ENCODE results near the gene LTV1. TPM values are rescaled to one million over a fixed set of nuclear protein-coding genes. Genes with fewer than 3 reads are reported as not detected.
A peak's percentile ranks its signal among the peaks of the same experiment; 100 is the strongest.
"Not testable (repeated sequence)": the region's sequence is repeated elsewhere in the genome, so short reads cannot be mapped to it uniquely, and the experiment has no call there.

LTV1 gene
- total RNA-seq, 1 experiment from 2014 or later: 21.5 TPM

DNA sequence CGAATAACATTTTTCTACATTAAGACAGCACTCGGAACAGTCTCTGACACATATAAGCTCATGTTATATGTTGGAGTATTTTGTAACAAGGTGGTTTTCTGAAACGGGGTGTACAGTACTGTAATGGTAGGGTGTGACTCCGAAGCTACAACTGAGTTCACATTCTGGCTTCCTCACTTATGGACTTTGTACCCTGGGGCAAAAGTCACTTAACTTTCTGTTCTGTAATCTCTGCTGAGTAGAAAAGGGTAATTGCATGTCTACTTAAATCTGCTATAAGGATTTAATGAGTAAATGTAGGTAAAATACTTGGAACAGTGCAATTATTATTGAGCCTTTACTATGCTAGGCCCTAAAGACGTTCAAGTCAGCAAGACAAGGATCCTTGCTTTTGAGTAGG, 4.7 kb upstream of the LTV1 start:
- in situ Hi-C loops (cut with HindIII; ENCODE audit: low pct_unique_long_range_greater_than_20kb, low sequenced_read_pairs): no loop called here
- no peak for DNase-seq (ENCODE audit: low read depth)

DNA sequence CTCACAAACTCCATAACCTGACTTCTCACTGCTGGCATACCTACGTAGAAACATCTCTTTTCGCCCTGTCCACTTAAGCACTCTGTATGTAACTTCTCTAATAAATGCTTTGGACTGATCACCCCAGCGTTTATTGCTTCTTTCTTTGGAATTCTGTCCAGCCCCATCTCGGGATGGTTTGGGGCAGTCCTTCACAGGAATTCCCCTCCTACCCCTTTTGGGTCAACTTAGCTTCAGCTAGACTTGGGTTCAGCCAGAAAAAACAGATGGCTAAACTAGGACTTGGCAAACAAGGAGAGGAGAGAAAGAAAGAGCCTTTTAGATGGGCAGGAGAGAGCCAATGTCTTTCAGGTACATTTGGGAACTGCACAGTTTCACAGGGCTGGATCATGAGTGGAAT, 3.9 kb upstream of the LTV1 start:
- no peak for DNase-seq (ENCODE audit: low read depth)
- in situ Hi-C loops (cut with HindIII; ENCODE audit: low pct_unique_long_range_greater_than_20kb, low sequenced_read_pairs): no loop called here

DNA sequence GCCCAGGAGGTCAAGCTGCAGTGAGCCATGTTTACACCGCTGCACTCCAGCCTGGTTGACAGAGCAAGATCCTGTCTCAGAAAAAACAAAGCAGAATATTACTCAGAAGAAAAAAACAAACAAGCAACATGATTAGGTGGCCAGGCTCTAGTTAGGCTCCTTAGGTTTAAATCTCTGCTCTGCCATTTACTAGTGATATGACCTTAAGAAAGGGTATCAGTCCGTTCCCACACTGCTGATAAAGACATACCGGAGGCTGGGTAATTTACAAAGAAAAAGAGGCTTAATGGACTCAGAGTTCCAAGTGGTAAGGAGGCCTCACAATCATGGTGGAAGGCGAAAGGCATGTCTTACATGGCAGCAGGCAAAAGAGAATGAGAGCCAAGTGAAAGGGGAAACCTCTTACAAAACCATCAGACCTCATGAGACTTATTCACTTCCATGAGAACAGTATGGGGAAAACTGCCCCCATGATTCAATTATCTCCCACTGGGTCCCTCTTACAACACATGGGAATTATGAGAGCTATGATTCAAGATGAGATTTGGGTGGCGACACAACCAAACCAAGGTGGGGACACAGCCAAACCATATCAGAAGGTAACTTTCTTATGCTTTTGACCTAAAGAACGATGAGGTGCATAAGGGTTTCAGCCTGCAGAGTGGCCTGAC, 2.4 kb upstream of the LTV1 start:
- in situ Hi-C loops (cut with HindIII; ENCODE audit: low pct_unique_long_range_greater_than_20kb, low sequenced_read_pairs): no loop called here
- DNase-seq (ENCODE audit: low read depth): no peak

DNA sequence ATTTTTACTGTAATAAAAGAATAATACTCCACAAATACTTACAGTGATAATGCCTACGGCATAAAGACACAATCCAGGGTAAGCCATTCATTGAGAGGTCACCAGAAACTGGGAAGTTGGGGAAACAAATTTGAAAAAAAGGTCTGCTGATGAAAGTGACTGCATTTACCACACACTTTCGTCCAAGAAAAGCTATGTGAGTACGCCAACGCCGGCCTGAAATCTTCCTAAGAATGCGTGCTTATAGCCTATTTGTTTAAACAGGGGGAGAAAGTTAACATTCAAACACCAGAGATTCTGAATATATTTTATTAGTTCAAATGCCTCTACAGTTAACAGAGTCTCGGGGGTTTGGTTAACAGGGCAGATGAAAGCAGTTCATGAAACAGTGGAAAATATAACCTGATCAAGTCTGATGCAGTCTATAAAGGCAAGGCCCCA, 657 bp upstream of the LTV1 start:
- in situ Hi-C loops (cut with HindIII; ENCODE audit: low pct_unique_long_range_greater_than_20kb, low sequenced_read_pairs): no loop called here
- DNase-seq (ENCODE audit: low read depth): no peak

DNA sequence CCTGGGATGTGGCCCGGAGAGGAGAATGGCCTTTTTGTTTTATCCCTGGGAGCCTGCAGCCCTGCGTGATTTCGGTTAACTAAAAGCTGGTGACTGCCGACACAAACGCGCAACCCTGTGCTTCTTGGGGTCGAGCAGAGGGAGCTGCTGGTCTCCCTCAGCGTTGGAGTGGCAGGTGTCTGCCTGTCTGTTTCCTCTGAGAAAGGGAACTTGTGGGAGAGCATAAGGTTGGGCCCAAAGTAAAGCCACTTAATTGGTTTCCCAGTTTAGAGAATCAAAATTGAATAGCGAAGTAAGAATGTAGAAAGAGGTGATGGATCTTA, 500 bp downstream of the LTV1 start:
- in situ Hi-C loops (cut with HindIII; ENCODE audit: low pct_unique_long_range_greater_than_20kb, low sequenced_read_pairs): no loop called here
- DNase-seq (ENCODE audit: low read depth): no peak

DNA sequence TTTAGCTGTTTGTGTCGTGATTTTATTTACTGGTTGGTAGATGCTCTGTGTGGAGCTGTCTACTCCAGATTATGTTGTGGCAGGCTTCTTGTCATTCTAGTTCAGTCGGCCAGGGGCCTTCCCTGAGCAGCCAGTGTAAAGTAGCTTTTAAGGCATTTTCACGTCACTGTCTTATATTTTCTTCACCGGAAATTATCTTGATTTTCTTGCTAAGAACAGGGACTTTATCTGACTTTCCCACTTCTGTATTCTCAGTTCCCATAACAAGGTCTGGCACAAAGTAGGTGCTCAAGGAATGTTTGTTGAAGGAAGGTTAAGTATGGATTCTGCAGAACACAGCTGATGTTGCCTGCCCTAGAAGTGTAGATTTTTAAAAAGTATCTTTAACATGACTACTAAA, 868 bp downstream of the LTV1 start:
- peak; percentile 8 for DNase-seq (ENCODE audit: low read depth)
- in situ Hi-C loops (cut with HindIII; ENCODE audit: low pct_unique_long_range_greater_than_20kb, low sequenced_read_pairs): no loop called here

DNA sequence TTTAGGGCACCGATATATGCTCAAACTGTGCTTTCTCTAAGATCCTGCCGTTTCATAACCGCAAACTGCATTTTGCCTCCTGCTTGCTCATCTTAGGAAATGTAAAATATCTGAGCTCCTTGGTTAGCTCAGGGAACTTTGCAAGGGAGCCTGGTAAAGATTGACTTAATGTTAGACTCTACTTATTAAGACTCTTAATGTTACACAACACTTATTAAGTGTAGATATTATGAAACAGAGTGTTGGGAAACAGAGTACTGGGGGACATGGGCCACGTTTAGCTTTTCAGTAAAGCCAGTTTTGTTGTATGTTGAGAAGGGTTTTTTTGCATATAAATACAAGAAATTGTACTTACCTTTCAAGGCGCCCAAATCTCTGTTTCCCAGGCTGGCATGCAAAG, 1.9 kb downstream of the LTV1 start:
- in situ Hi-C loops (cut with HindIII; ENCODE audit: low pct_unique_long_range_greater_than_20kb, low sequenced_read_pairs): no loop called here
- no peak for DNase-seq (ENCODE audit: low read depth)

DNA sequence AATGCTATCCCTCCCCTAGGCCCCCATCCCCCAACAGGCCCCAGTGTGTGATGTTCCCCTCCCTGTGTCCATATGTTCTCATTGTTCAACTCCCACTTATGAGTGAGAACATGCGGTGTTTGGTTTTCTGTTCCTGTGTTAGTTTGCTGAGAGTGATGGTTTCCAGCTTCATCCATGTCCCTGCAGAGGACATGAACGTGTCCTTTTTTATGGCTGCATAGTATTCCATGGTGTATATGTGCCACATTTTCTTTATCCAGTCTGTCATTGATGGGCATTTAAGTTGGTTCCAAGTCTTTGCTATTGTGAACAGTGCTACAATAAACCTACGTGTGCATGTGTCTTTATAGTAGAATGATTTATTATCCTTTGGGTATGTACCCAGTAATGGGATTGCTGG, 8.6 kb downstream of the LTV1 start:
- DNase-seq (ENCODE audit: low read depth); in situ Hi-C loops (cut with HindIII; ENCODE audit: low pct_unique_long_range_greater_than_20kb, low sequenced_read_pairs): not testable (repeated sequence)

DNA sequence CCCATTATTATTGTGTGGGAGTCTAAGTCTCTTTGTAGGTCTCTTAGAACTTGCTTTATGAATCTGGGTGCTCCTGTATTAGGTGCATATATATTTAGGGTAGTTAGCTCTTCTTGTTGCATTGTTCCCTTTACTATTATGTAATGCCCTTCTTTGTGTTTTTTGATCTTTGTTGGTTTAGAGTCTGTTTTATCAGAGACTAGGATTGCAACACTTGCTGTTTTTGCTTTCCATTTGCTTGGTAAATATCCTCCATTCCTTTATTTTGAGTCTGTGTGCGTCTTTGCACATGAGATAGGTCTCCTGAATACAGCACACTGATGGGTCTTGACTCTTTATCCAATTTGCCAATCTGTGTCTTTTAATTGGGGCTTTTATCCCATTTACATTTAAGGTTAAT, 11.9 kb downstream of the LTV1 start:
- in situ Hi-C loops (cut with HindIII; ENCODE audit: low pct_unique_long_range_greater_than_20kb, low sequenced_read_pairs); DNase-seq (ENCODE audit: low read depth): not testable (repeated sequence)

DNA sequence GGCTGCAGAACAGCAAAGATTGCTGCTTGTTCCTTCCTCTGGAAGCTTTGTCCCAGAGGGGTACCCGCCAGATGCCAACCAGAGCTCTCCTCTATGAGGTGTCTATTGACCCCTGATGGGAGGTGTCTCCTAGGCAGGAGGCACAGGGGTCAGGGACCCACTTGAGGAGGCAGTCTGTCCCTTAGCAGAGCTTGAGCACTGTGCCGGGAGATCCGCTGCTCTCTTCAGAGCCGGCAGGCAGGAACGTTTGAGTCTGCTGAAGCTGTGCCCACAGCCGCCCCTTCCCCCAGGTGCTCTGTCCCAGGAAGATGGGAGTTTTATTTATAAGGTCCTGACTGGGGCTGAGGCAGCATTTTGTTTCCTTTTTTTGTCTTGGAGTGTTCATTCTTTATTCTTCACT, 13.6 kb downstream of the LTV1 start:
- DNase-seq (ENCODE audit: low read depth); in situ Hi-C loops (cut with HindIII; ENCODE audit: low pct_unique_long_range_greater_than_20kb, low sequenced_read_pairs): not testable (repeated sequence)

DNA sequence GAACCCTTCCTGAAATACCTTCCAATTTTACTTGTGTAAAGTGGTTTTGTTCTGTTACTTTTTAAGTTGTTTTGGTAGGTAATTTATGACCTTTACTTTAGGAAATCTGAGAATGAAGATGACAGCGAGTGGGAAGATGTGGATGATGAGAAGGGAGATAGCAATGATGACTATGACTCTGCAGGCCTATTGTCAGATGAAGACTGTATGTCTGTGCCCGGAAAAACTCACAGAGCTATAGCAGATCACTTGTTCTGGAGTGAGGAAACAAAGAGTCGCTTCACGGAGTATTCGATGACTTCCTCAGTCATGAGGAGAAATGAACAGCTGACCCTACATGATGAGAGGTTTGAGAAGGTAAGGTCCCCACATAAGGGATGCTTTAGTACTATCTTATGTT, 14.5 kb downstream of the LTV1 start:
- no peak for DNase-seq (ENCODE audit: low read depth)
- in situ Hi-C loops (cut with HindIII; ENCODE audit: low pct_unique_long_range_greater_than_20kb, low sequenced_read_pairs): no loop called here

DNA sequence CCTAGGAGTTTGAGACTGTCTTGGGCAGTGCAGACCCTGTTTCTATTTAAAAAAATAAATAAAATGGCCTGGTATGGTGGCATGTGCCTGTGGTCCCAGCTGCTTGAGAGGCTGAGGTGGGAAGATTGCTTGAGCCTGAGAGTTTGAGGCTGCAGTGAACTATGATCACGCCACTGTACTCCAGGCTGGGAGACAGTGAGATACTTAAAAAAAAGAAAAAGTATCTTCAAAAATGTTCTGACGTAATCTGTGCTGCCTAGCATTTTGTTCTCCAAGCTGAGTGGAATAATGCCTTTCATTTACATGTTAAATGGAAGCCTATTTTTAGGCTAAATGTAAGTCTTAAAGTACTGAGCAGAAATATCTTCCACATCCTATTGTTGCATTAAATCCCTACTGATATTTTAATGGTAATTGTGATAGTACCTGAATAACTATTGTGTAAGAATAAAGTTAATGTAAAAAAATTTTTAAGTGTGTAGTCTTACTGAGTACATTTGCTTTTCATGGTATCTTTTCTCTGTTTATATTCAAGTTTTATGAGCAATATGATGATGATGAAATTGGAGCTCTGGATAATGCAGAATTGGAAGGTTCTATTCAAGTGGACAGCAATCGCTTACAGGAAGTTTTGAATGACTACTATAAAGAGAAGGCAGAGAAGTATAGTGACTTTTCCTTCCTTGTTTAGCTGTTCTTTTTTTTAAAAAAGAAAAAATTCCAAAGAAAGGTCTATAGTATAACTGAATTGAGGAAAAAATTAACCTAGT, 16.9 kb downstream of the LTV1 start:
- DNase-seq (ENCODE audit: low read depth): no peak
- in situ Hi-C loops (cut with HindIII; ENCODE audit: low pct_unique_long_range_greater_than_20kb, low sequenced_read_pairs): no loop called here

DNA sequence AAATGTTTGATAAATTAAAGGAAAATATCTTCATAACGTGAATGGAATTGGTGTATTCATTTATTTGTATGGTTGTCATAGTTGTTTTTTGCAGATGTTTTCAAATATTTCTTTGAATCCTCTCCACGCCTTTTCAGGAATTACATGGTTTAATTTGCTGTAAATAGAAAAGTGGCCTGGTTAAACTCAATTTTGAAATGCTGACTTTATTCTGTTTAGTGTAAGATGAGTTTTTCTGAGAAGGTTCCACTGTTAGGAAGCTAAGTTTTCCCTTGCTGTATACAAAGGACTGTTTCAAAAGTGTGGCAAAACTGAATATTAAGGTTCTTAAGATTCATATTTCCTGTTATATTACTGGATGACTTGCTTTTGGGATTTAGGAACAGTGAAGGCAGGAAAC, 20.6 kb downstream of the LTV1 start:
- in situ Hi-C loops (cut with HindIII; ENCODE audit: low pct_unique_long_range_greater_than_20kb, low sequenced_read_pairs): no loop called here

DNA sequence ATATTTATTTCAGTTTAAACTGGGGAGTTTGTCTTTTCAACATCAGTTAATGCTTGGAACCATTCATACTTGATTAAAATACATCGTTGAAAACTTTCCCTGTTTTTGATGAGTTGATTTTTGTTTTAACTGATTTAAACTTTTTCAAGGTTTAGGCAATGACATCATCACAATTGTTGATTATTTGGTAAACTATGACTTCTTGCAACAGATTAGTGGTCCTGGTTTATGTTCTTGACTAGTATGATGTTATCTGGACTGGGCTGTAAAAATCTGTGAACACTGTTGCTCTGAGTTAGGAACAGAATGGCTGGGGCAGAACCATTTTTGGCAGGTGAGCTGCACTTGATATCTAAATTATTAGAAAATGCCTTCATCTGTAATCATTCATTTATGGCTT, 21.1 kb downstream of the LTV1 start, which contains the start of gene ZC2HC1B:
TSS of gene ZC2HC1B (plus strand) at position 241 of the 400 bp plus-strand sequence. CDS start at position 307, 66 bp downstream.
- in situ Hi-C loops (cut with HindIII; ENCODE audit: low pct_unique_long_range_greater_than_20kb, low sequenced_read_pairs): no loop called here
- DNase-seq (ENCODE audit: low read depth): no peak

More for the DNA sequence above, 20.6 kb downstream of the LTV1 start:
- DNase-seq (ENCODE audit: low read depth): no peak

DNA sequence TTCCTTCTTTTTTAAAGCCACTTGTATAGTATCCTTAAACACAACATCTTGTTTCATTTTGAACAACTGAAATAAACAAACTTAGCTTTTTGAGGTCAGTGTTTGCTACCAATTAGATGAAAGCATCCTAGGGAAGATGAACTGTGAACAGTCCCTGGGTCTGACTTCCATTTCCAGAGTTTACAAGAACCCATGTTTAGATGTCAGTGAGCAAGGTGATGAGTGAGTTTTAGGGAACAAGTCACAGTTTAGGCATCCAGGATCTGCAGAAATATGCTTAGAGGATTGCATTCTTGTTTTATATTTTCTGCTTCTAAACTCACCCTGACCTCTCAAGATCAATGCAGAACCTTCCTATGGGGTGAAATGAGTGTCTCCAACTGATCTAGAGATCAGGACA, 24.1 kb downstream of the LTV1 start:
- in situ Hi-C loops (cut with HindIII; ENCODE audit: low pct_unique_long_range_greater_than_20kb, low sequenced_read_pairs): no loop called here
- DNase-seq (ENCODE audit: low read depth): no peak

DNA sequence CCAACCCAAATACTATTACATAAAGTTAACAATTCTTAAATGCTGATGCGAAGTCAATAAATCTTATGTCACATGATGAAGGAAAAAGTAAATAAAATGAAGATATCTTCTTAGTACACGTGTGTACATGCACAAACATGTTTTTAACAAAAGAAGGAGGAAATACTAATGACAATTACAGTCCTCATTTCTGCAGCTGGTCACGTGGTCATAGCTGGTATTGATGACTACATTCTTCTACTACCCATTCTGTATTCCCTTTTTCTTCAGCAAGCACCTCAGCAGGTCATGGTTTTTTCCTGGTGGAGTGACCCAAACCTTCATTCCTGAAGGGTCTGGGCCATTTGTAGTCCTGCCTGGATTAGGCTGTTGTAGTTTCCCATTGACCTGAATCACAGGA, 25.7 kb downstream of the LTV1 start:
- DNase-seq (ENCODE audit: low read depth); in situ Hi-C loops (cut with HindIII; ENCODE audit: low pct_unique_long_range_greater_than_20kb, low sequenced_read_pairs): not testable (repeated sequence)

DNA sequence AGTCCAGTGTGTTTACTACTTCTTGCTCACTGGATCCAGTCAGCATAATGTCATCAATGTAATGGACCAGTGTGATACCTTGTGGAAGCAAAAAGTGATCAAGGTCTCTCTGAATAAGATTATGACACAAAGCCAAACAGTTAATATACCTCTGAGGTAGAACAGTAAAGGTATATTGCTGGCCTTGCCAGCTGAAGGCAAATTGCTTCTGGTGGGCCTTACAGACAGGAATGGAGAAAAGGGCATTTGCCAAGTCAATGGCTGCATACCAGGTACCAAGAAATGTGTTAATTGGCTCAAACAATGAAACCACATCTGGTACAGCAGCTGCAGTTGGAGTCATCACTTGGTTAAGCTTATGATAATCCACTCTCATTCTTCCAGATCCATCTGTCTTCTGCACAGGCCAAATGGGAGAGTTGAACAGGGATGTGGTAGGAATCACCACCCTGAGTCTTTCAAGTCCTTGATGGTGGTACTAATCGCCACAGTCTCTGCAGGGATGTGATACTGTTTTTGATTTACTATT, 28.1 kb downstream of the LTV1 start:
- DNase-seq (ENCODE audit: low read depth); in situ Hi-C loops (cut with HindIII; ENCODE audit: low pct_unique_long_range_greater_than_20kb, low sequenced_read_pairs): not testable (repeated sequence)

DNA sequence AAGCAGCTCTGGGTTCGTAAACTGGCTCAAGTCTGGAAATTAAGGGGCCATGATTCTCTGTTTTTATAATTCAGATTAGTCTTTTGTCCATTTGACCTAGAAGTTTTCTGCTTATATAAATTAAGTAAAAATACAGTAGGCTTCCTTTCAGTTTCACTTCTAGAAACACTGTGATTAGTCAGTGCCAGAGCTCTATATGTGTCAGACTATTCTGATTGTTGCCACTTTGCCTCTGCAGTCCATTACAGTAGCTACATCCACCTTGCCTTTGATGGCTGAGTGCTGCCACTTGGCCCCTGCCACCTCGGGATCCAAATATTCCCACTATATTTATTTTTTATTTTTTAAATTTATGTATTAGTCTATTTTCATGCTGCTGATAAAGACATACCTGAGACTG, 29.1 kb downstream of the LTV1 start:
- DNase-seq (ENCODE audit: low read depth): no peak
- in situ Hi-C loops (cut with HindIII; ENCODE audit: low pct_unique_long_range_greater_than_20kb, low sequenced_read_pairs): no loop called here

DNA sequence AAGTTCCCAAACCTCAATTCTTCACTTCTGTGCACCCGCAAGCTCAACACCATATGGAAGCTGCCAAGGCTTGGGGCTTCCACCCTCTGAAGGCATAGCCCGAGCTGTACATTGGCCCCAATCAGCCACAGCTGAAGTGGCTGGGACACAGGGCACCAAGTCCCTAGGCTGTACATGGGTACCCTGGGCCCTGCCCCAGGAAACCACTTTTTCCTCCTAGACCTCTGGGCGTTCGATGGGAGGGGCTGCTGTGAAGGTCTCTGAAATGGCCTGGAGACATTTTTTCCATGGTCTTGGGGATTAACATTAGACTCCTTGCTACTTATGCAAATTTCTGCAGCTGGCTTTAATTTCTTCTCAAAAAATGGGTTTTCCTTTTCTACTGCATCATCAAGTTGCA, 30.5 kb downstream of the LTV1 start:
- DNase-seq (ENCODE audit: low read depth); in situ Hi-C loops (cut with HindIII; ENCODE audit: low pct_unique_long_range_greater_than_20kb, low sequenced_read_pairs): not testable (repeated sequence)

DNA sequence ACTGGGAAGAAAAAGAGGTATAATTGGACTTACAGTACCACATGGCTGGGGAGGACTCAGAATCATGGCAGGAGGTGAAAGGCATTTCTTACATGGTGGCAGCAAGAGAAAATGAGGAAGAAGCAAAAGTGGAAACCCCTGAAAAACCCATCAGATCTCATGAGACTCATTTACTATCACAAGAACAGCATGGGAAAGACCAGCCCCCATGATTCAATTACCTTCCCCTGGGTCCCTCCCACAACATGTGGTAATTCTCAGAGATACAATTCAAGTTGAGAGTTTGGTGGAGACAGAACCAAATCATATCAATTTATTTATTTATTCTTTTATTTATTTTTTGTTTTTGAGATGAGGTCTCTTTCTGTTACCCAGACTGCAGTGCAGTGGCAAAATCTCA, 31.4 kb downstream of the LTV1 start:
- DNase-seq (ENCODE audit: low read depth); in situ Hi-C loops (cut with HindIII; ENCODE audit: low pct_unique_long_range_greater_than_20kb, low sequenced_read_pairs): not testable (repeated sequence)

Data from Caki2 (cell line).